Superior temporal gyrus (tissue), 1 donor: ENCODE results near the gene TAS2R10.
"Not testable (repeated sequence)": the region's sequence is repeated elsewhere in the genome, so short reads cannot be mapped to it uniquely, and the experiment has no call there.

Experiments
- DNase-seq: peaks from one replicate; pipeline ENCODE4 v3.0.0-alpha.2; 2016; ENCODE audit errors: extremely low spot score

TAS2R10 gene, protein sequence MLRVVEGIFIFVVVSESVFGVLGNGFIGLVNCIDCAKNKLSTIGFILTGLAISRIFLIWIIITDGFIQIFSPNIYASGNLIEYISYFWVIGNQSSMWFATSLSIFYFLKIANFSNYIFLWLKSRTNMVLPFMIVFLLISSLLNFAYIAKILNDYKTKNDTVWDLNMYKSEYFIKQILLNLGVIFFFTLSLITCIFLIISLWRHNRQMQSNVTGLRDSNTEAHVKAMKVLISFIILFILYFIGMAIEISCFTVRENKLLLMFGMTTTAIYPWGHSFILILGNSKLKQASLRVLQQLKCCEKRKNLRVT

GRCh38 chr12:10826258-10826657 is at the start of gene TAS2R10:
Gene TAS2R10 (minus strand): TSS chr12:10826358. CDS start chr12:10826269, 89 bp downstream.
- no peak for DNase-seq

GRCh38 chr12:10873378-10873777 is 47.2 kb upstream of the TAS2R10 start:
- DNase-seq, result no peak

DNA sequence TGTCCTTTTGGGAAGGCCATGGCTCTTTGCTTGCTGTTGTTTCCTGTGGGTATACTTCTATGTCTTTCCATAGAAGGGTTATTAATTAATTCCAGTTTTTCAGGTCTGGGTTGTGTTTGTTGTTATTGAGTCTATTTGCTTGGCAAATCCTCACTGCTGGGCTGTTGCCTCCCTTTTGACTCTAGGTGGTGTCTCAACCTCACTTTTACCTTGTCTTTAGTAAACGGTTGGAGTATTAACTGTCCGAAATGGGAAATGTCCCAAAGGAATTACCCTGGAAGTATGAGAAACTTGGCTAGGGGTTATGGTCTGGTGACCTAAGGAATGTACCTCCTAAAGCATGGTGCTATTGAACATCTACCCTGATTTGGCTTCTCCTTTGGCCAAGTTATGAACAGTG is 41.2 kb upstream of the TAS2R10 start:
- no peak for DNase-seq

- no peak for DNase-seq
These were observed 37.5 kb upstream of the TAS2R10 start for GRCh38 chr12:10863512-10864218.

- no peak for DNase-seq
These were observed 35.2 kb upstream of the TAS2R10 start for GRCh38 chr12:10861366-10861765.

- no peak for DNase-seq
These were observed 29.6 kb upstream of the TAS2R10 start for GRCh38 chr12:10855807-10856206.

GRCh38 chr12:10853776-10854175 is 27.6 kb upstream of the TAS2R10 start:
- DNase-seq, result no peak

DNA sequence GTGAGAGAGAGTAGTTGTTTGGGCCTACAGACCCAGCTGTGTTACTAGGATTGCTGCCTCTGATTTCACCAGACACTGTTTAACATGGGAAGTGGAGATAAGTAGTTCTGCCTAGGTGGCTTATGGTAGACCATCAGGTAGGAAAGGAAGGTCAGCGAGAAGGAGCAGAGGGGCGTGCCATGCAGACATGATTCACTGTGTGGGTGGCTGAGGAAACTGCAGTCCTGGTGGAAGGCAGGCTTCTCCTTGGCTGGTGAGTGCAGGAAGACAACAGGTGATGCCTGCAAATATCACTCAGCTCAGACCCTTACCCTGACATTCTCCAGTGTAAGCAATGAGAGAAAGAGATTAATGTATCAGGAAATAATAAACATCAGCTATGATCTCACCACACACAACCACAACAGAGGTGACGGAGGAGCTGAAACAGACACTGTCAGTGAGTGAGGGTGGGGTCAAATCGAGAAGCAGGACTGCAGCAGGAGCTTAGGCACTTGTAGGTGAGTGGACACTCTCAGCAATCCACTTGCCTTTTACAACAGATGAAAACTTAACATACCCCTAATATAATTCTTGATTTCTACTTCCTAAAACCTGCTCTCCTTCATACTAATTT is 25.2 kb upstream of the TAS2R10 start:
- DNase-seq, result no peak

GRCh38 chr12:10849425-10849878 is 23.3 kb upstream of the TAS2R10 start, which contains the start of gene PRR4:
Gene PRR4 (minus strand): TSS chr12:10849475. CDS start chr12:10849437, 38 bp downstream.
- no peak for DNase-seq

- no peak for DNase-seq
These were observed 21.6 kb upstream of the TAS2R10 start for GRCh38 chr12:10847744-10848143.

- no peak for DNase-seq
These were observed 16.7 kb upstream of the TAS2R10 start for GRCh38 chr12:10842862-10843261.

DNA sequence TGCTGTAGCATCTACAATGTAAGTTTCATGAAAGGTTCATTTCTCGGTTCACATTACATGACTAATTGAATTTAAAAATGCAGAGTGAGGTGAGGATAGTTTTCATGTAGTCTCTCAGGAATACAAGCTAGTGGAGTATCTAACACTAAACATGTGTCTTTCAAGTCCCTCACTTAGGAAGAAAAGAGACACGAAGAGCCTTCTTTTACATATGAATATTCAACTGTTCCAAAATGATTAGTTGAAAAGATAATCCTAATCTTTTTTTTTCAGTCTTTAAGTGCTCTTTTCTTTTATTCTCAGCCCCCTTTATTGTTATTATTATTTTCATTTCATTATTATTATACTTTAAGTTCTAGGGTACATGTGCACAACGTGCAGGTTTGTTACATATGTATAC is 12.3 kb upstream of the TAS2R10 start:
- DNase-seq, result no peak

DNA sequence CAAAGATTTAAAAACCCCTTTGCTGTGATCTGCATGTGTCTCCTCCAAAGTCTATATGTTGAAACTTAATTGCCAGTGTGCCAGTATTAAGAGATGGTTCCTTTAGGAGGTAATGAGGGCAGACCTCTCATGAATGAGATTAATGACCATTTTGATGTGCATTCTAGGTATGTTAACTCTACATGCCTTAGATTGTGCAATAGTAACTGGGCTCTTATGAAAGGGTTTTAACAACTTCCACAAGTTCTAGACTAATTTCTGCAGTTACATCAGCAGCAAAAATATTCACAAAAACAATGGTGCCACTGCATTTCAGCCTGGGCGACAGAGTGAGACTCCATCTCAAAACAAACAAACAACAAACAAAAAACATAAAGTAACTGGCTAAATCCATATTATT is 3.8 kb upstream of the TAS2R10 start:
- DNase-seq, result no peak

DNA sequence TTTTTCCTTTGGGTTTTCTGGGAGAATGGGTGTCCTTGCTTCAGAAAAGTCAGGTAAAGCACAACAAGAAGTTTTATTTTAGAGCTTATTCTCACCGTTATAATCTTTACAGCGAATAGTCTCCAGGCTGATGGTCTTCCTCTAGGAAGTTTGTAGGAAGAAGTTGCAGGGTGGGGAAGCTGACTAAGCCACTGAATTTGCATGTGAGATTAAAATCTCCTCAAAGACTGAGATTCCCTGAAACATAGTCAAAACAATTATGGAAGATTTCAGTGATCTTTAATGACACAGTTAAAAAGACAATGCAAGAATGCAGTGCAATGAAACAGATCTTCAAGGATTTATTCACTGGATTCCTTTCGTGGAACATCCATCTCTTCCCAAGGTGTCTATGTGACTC is 1.2 kb downstream of the TAS2R10 start:
- no peak for DNase-seq

- DNase-seq, result no peak
These were observed 14.1 kb downstream of the TAS2R10 start for GRCh38 chr12:10811883-10812536.

DNA sequence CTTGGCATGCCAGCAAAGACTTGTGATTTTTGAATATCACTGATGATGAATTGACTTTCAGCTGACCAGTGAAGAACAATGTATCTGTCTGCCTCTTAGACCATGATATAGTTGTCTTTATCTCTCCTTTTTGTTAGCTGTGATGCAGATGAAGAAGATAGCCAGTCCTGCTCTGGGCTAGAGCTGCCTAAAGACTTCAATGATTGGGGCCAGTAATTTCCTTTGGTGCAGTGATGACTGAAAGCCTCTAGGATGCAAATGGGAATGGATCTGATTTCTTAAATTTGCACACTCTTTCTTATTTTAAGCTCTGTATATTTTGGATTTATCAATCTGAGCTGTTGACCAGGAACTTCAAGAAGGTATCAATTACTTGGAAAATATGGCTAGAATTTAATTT is 16.1 kb downstream of the TAS2R10 start, which contains the start of gene TAS2R9:
TAS2R9 (minus strand) TSS at position 101 of the 400 bp plus-strand sequence; CDS start at position 8, 93 bp downstream.
- no peak for DNase-seq

- DNase-seq, result no peak
These were observed 19.0 kb downstream of the TAS2R10 start, which contains the start of gene TAS2R8 for GRCh38 chr12:10807186-10807585. Gene TAS2R8 (minus strand): TSS chr12:10807286. CDS start chr12:10806980, 306 bp downstream.

DNA sequence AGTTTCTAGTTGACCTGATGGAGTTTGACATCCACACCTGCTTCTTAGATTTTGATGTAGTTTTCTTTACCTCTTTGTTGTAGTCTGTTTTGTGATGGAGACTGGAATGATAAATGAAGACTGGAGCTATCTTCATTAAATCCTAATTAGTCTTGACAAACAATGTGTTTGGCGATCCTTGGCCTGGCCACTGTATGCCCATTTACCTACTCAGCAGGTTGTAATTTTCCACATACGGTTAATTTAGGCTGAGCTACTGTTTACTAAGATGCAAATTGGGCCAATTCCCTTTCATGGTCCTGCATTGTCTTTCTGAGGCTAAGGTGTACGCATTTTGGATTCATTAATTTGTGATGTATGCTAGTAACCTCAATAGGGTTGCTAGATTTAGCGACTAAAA is 23.6 kb downstream of the TAS2R10 start, which contains the start of gene TAS2R7:
TAS2R7 (minus strand) TSS at position 41 of the 400 bp plus-strand sequence. CDS start 57 bp downstream, outside the sequence.
- DNase-seq, result no peak

- no peak for DNase-seq
These were observed 24.4 kb downstream of the TAS2R10 start for GRCh38 chr12:10801741-10802140.

- no peak for DNase-seq
These were observed 31.9 kb downstream of the TAS2R10 start for GRCh38 chr12:10794222-10794621.

DNA sequence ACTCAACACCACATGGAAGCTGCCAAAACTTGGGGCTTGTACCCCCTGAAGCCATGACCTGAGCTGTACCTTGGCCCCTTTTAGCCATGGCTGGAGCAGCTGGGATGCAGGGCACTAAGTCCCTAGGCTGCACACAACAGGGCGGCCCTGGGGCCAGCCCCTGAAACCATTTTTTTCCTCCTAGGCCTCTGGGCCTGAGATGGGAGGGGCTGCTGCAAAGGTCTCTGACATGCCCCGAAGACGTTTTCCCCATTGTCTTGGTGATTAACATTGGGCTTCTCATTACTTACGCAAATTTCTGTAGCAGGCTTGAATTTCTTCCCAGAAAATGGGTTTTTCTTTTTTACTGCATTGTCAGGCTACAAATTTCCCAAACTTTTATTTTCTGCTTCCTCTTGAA is 34.4 kb downstream of the TAS2R10 start:
- DNase-seq, result not testable (repeated sequence)

- DNase-seq, result no peak
These were observed 42.9 kb downstream of the TAS2R10 start for GRCh38 chr12:10783252-10783651.
